ENCODE results near the gene ATP11A. TPM values are rescaled to one million over a fixed set of nuclear protein-coding genes. Genes with fewer than 3 reads are reported as not detected.

The ATP11A gene
- total RNA-seq, 2 experiments from 2014 or later = 42.1 to 50.7 TPM

DNA sequence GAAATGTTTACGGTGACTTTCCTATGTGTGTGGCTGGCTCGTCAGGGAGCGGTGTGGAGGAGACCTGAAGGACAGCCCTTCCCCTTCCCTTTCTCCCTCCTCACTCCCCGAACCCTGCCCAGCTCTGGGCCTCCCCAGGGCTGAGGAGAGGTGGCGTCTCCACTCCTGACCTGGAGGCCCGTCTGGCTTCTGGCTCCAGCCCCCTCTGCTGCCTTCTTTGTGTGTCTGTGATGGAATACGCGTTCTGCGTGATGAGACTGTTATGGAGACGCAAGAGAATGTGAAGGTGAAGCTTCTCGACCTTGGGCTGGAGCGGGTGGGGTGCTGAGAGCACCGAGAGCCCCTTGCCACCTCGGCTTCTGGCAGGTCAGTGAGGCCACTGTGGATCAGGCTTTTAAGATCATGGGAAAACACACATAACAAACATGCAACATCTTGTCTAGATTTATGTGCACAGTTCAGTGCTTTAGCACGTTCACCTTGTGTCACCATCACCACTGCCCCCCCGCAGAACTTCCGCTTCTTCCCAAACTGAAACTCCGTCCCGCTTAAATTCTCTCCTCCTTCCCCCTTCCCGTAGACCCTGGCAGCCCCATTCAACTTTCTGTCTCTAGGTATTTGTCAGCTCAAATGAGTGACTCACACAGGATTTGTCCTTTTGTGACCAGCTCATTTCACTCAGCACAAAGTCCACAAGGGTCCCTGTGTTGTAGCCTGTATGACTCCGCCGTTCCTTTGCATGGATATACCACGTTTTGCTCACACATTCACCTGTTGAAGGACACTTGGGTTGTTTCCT is 24.7 kb downstream of the ATP11A start:
- no peaks in the 10 kb centered on the region for H3K27me3 Mint-ChIP-seq

DNA sequence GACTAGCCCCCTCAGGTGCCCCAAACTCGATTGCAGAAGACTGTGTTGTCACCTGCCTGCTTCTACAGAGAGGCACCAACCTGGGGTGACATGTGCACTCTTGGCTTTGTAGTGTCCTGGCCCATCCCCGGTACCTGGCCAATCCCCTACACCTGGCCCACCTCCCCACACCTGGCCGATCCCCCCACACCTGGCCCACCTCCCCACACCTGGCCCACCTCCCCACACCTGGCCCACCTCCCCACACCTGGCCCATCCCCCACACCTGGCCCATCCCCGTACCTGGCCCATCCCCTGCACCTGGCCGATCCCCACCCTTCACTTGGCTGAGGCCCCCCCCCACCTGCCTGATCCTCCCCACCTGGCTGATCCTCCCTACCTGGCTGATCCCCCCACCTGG is 25.4 kb downstream of the ATP11A start:
- ATAC-seq (no peak), DNase-seq (no peak)
- no peaks in the 10 kb centered on the region for H3K9me3 Mint-ChIP-seq (ENCODE audit: low read depth)
- no peaks in the 10 kb centered on the region for H3K27me3 Mint-ChIP-seq
- no peak overlapping the region for H3K4me3 Mint-ChIP-seq
- ChIA-PET POLR2A (no interaction called here), CTCF (interaction anchor here (0.6 kb wide), 1 partner anchor 143 kb away, joined by 4 read pairs; no protein-coding TSS in a partner anchor)
- peaks cover 25% of the 10 kb centered on the region for H3K4me1 Mint-ChIP-seq
- H3K27ac Mint-ChIP-seq = no peak overlapping the region
- H3K36me3 Mint-ChIP-seq (ENCODE audit: low read depth) = peaks cover 5% of the 10 kb centered on the region
- intact Hi-C loops (cut with DNase I, micrococcal nuclease) = no loop called here

More for the DNA sequence above, 24.7 kb downstream of the ATP11A start:
- peaks cover 24% of the 10 kb centered on the region for H3K4me1 Mint-ChIP-seq
- H3K27ac Mint-ChIP-seq = no peak overlapping the region
- POLR2A ChIA-PET = no interaction called here
- CTCF ChIA-PET = interaction anchor here (0.6 kb wide), 1 partner anchor 143 kb away, joined by 4 read pairs; no protein-coding TSS in a partner anchor
- no peak overlapping the region for H3K4me3 Mint-ChIP-seq
- H3K36me3 Mint-ChIP-seq (ENCODE audit: low read depth) = peaks cover 5% of the 10 kb centered on the region
- DNase-seq = no peak
- intact Hi-C loops (cut with DNase I, micrococcal nuclease) = no loop called here
- ATAC-seq = no peak
- no peaks in the 10 kb centered on the region for H3K9me3 Mint-ChIP-seq (ENCODE audit: low read depth)

DNA sequence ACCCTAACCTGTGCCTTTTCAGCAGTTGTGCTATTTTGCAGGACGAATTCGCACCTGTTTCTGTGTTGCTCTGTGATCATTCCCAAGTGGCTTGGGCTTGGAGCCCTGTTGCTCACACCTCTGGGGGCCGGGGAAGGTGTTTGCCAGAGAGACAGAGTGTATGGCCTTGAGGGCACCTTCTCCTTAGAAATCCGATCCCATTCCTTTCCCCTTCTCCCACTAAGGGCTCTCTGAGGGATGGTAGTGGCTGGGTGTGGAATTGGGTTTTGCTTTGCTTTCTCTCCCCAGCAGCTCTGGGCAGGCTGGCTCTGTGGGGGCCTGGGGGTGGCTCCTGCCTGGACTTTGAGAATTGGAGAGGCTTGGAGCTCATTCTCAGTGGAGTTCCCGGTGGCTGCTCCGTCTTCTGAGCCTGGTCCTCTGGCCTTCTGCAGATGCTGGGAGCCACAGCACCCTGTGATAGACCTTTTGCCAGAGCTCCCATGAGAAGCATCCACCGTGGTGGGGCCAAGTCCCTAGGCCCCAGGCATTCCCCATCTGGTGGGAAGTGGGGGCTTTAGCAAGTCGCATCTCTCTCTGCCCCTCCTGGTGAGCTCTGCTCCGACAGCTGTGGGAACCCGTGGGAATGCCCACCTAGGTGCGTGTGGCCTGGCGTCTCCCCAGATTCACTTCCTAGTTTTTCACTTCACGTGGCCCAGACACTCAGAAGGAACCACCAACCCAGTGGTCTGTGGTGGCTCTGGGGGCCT is 26.1 kb downstream of the ATP11A start:
- Mint-ChIP-seq H3K27me3 (no peaks in the 10 kb centered on the region), H3K4me3 (no peak overlapping the region), H3K4me1 (peaks cover 25% of the 10 kb centered on the region), H3K27ac (no peak overlapping the region), H3K36me3 (ENCODE audit: low read depth) (peaks cover 4% of the 10 kb centered on the region), H3K9me3 (ENCODE audit: low read depth) (no peaks in the 10 kb centered on the region)
- no peak for DNase-seq
- no peak for ATAC-seq
- CTCF ChIA-PET = interaction anchor here (0.7 kb wide), 1 partner anchor 1541 kb away, joined by 3 read pairs; no protein-coding TSS in a partner anchor
- POLR2A ChIA-PET = no interaction called here
- intact Hi-C loops (cut with DNase I, micrococcal nuclease) = no loop called here

DNA sequence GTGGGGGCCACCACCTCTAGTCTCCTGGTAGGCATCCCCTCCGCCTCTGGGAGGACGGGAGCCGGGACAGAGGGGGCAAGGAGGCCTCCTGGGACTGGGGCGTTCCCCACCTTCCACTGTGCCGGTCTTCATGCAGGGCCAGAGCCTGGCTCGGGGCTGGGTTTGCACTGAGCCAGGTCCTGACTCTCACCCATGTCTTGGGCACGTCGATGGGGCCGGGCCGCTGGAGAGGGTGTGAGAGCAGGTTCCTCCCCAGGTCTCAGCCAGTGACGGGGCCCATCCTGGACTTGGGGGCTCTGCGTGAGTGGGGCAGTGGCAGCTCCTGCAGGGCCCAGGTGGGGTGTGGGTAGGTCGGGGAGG is 26.6 kb downstream of the ATP11A start:
- no peak for DNase-seq
- ChIA-PET CTCF (interaction anchor here (0.7 kb wide), 1 partner anchor 1542 kb away, joined by 3 read pairs; no protein-coding TSS in a partner anchor), POLR2A (no interaction called here)
- Mint-ChIP-seq H3K4me3 (no peak overlapping the region), H3K27me3 (no peaks in the 10 kb centered on the region), H3K36me3 (ENCODE audit: low read depth) (peaks cover 4% of the 10 kb centered on the region), H3K27ac (no peak overlapping the region), H3K9me3 (ENCODE audit: low read depth) (no peaks in the 10 kb centered on the region), H3K4me1 (peaks cover 19% of the 10 kb centered on the region)
- intact Hi-C loops (cut with DNase I, micrococcal nuclease) = no loop called here
- ATAC-seq = no peak

DNA sequence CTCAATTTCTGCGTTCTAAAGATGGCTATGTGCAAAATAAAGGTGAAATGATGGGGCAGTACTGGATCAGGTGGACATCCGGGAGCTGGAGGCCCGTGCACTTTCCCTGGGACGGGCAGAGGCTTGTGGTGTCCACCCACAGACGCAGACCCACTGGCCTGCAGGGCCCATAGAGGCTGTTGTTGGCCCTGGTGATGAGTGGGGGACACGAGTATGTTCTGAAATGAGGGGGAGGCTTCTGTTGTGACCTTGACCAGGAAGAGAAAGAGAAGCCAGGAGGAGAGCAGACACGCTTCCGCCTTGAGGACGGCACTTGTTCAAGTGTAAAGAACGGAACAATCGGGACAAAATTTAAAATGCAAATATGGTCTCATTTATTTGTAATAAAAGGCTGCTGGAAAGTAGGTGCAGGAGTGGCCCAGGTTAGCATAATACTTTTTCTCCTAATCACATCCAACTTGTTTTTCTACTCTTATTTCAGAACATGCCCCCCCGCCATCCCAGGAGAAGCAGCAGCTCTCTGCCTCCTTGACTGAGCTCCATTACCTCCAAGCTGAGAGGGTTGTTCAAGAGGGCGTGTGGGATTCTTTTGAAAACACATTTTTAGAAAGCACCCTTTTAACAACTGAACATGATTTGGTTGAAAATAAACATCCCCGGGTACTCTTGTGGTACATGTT is 27.1 kb downstream of the ATP11A start:
- no peak overlapping the region for H3K27ac Mint-ChIP-seq
- ATAC-seq = no peak
- intact Hi-C loops (cut with DNase I, micrococcal nuclease) = no loop called here

DNA sequence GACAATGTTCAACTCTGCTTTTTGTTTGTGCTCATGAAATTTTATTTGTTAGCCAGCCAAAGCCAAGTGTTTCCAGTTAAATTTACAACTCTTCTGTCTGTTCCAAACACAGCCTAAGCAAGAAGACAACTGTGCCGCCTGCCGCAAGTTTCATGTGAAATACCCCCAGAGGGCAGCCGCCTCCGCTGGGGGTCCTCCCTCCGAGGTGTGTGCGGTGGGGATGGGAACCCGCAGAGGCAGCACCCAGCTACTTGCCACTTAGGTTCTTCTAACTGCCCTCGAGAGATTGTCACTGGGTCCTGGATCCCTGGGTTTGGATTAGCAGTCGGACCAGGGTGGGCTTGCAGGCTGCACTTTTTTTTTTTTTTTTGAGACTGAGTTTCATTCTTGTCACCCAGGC is 28.5 kb downstream of the ATP11A start:
- ChIA-PET CTCF (interaction anchor here (0.7 kb wide), 1 partner anchor 156 kb away, joined by 3 read pairs; no protein-coding TSS in a partner anchor), POLR2A (interaction anchor here (0.6 to 0.7 kb wide), 2 partner anchors 160 to 839 kb away, joined by 4 to 6 read pairs; no protein-coding TSS in a partner anchor)
- Mint-ChIP-seq H3K27me3 (no peaks in the 10 kb centered on the region), H3K27ac (no peak overlapping the region), H3K9me3 (ENCODE audit: low read depth) (no peaks in the 10 kb centered on the region), H3K4me1 (peaks cover 15% of the 10 kb centered on the region), H3K4me3 (no peak overlapping the region), H3K36me3 (ENCODE audit: low read depth) (peaks cover 4% of the 10 kb centered on the region)
- no peak for ATAC-seq
- DNase-seq = no peak
- intact Hi-C loops (cut with DNase I, micrococcal nuclease) = no loop called here

More for the DNA sequence above, 27.1 kb downstream of the ATP11A start:
- peaks cover 14% of the 10 kb centered on the region for H3K4me1 Mint-ChIP-seq
- POLR2A ChIA-PET = no interaction called here
- H3K4me3 Mint-ChIP-seq = no peak overlapping the region
- CTCF ChIA-PET = no interaction called here
- DNase-seq = no peak
- H3K9me3 Mint-ChIP-seq (ENCODE audit: low read depth) = no peaks in the 10 kb centered on the region
- peaks cover 4% of the 10 kb centered on the region for H3K36me3 Mint-ChIP-seq (ENCODE audit: low read depth)
- H3K27me3 Mint-ChIP-seq = no peaks in the 10 kb centered on the region

DNA sequence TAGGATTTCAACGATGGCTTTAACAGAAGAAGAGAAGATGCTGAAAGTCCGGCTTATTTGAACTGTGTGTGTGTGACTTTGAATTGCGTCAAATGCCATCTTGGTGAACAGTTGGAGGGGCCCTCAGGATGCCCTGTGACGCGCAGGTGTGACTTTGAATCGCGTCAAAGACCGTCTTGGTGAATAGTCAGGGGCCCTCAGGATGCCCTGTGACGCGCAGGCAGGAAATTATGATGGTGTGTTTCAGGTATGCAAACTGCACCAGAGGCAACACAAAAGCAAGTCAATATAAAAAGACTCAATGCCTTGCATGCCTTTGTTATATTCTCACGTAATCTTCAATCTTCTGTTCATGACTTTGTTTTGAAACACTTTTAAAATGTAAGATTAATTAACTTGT is 29.2 kb downstream of the ATP11A start:
- intact Hi-C loops (cut with DNase I, micrococcal nuclease) = no loop called here
- Mint-ChIP-seq H3K4me1 (peaks cover 17% of the 10 kb centered on the region), H3K36me3 (ENCODE audit: low read depth) (peaks cover 4% of the 10 kb centered on the region), H3K9me3 (ENCODE audit: low read depth) (no peaks in the 10 kb centered on the region), H3K4me3 (no peak overlapping the region), H3K27me3 (no peaks in the 10 kb centered on the region), H3K27ac (no peak overlapping the region)
- ATAC-seq (no peak), DNase-seq (no peak)
- ChIA-PET CTCF (interaction anchor here (0.7 kb wide), 1 partner anchor 155 kb away, joined by 3 read pairs; no protein-coding TSS in a partner anchor), POLR2A (no interaction called here)

DNA sequence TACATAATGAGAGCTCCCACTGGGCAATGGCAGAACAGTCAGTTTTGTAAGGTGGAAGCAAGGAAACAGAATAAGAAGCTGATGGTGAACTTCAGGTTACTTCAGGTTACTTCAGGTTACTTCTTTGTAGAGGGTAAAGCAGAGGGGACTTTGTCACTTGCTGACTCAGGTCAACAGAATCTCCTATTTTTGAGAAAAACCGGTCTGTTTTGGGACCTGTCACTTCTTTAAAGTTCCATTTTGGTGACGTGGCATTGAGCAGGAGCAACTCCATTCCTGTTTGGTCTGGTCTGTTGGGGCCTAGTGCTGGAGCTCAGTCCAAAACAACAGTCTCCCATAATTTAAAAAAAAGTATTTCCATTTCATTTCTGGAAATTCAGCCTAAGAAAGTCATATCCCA is 29.7 kb downstream of the ATP11A start:
- Mint-ChIP-seq H3K9me3 (ENCODE audit: low read depth) (no peaks in the 10 kb centered on the region), H3K27ac (no peak overlapping the region), H3K4me1 (peaks cover 19% of the 10 kb centered on the region), H3K27me3 (no peaks in the 10 kb centered on the region), H3K4me3 (no peak overlapping the region), H3K36me3 (ENCODE audit: low read depth) (peaks cover 3% of the 10 kb centered on the region)
- POLR2A ChIA-PET = no interaction called here
- ATAC-seq = no peak
- CTCF ChIA-PET = interaction anchor here (0.7 kb wide), 1 partner anchor 78 kb away, joined by 4 read pairs; no protein-coding TSS in a partner anchor
- intact Hi-C loops (cut with DNase I, micrococcal nuclease) = no loop called here
- DNase-seq = no peak

DNA sequence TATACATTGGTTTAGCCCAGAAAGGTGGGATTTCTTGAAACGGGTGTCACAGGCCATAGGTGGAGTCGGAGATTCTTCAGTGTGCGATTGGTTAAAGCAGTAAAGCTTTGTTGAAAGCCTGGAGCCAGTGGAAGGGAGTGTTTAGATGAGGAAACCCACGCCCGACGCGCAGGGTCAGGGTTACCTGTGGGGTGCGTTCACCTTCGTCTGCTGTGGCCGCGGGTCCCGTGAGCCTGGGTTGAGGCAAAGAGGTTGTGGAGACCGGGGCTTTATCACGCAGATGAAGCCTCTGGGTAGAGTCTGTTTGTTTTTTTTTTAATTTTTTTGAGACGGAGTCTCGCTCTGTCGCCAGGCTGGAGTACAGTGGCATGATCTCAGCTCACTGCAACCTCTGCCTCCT is 30.4 kb downstream of the ATP11A start:
- Mint-ChIP-seq H3K4me3 (no peak overlapping the region), H3K27me3 (no peaks in the 10 kb centered on the region), H3K36me3 (ENCODE audit: low read depth) (no peaks in the 10 kb centered on the region), H3K9me3 (ENCODE audit: low read depth) (no peaks in the 10 kb centered on the region), H3K4me1 (peaks cover 21% of the 10 kb centered on the region), H3K27ac (no peak overlapping the region)
- no peak for DNase-seq
- intact Hi-C loops (cut with DNase I, micrococcal nuclease) = no loop called here
- POLR2A ChIA-PET = no interaction called here
- CTCF ChIA-PET = interaction anchor here (0.7 kb wide), 1 partner anchor 78 kb away, joined by 4 read pairs; no protein-coding TSS in a partner anchor
- ATAC-seq = no peak

DNA sequence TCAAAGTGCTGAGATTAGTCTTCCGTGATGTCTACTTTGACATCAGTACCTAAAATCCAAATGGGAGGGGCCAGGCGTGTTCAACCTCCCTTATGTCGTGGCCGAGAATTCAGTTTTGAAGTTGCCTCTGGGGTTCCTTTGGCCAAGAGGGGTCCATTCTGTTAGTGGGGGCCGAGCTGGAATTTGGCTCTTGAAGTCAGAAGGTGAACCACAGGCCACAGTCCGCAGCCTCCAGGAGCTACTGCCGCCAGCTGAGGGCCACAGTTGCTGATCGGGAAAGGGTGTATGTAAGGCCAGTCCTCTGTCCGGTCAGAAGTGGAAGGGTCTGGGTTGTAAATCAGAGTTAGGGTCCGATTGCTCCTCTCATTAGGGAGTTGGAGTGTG is 31.0 kb downstream of the ATP11A start:
- no peak for DNase-seq
- Mint-ChIP-seq H3K27me3 (no peaks in the 10 kb centered on the region), H3K27ac (no peak overlapping the region), H3K36me3 (ENCODE audit: low read depth) (no peaks in the 10 kb centered on the region), H3K4me1 (peaks cover 26% of the 10 kb centered on the region), H3K9me3 (ENCODE audit: low read depth) (no peaks in the 10 kb centered on the region), H3K4me3 (no peak overlapping the region)
- intact Hi-C loops (cut with DNase I, micrococcal nuclease) = no loop called here
- CTCF ChIA-PET = no interaction called here
- POLR2A ChIA-PET = interaction anchor here (0.6 kb wide), 1 partner anchor 498 kb away, joined by 3 read pairs; no protein-coding TSS in a partner anchor
- ATAC-seq = no peak

Data from activated CD4-positive, alpha-beta T cell treated with anti-CD3 and anti-CD28 coated beads for 36 hours (primary cell).